ENCODE measurements around the gene PNPLA8.

DNA sequence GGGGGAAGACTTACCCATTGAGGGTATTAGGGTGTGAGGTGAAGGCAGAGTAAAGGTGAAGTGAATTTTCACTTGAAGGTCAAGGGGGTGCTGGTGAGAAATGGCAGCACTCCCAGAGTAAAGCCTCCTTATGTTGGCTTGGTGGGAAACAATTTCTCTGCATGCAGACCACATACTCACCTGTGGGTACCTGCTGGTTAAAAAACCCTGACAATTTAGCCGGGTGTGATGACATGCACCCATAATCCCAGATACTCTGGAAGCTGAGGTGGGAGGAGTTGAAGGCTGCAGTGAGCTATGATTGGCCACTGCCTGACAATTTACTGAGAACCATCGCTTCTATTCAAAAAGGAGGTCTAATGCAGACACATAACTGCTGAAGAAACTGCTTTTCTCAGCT lies 49.2 kb upstream of the PNPLA8 start:
- TF ChIP-seq POLR2AphosphoS5 (IDR thresholded peaks at IDR 0.05) (no peak), CTCF (IDR thresholded peaks at IDR 0.05) (no peak)

All from transverse colon (tissue), 4 donors.